NCI-H460 (cell line): Measurements from ENCODE around the gene HIVEP2. TPM values are rescaled to one million over a fixed set of nuclear protein-coding genes. Genes with fewer than 3 reads are reported as not detected.

Experiments used
- DNase-seq: peaks from one replicate; pipeline ENCODE4 v3.0.0-alpha.2; 2016; ENCODE audit warnings: low read depth; ENCODE audit errors: extremely low read depth
- total RNA-seq: library from RNA; depleted of rRNA; stranded (reverse); fragments of >200 nt; shearing (Covaris generic); gene quantifications from 2 replicates; pipeline ENCODE4 v1.2.3, GENCODE V29; 2014

HIVEP2 gene
- total RNA-seq, 1 experiment from 2014 or later: 2.7 TPM

DNA sequence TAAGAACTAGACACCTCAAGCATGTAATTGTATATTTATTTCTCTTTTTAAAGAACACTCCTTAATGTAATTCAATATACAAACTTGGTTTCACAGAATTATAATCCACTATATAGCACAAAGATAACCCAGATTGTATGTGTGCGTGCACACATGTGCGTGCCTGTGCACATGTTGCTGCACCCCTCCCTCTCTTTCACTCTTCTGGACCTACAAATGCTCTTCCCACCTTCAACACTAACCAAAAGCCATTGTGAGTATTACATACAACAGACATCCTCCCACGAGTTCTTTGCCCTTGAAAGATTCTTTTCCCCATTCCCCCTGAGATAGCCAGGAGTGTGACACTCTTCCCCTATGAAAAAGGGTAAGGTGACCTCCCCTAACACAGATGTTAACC, 193.5 kb downstream of the HIVEP2 start:
- DNase-seq: no peak

DNA sequence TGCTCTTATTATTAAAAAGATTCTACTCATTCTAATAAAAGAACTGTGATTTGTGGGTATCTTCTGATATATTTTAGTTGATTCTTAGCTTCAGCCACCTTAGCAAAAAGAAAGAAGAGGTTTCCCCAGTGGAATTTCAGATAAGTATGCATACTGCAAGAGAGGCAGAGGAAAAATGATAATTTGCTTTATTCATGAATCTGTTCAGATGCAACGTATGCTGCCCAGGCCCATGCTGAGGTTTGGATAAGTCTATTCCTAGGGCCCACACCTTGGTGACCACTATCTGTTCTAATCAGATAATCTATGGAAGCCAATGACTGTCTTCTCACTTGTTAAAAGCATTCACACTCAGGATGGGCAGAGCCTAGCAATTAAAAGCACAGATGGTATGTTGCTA, 194.0 kb downstream of the HIVEP2 start:
- DNase-seq: no peak

DNA sequence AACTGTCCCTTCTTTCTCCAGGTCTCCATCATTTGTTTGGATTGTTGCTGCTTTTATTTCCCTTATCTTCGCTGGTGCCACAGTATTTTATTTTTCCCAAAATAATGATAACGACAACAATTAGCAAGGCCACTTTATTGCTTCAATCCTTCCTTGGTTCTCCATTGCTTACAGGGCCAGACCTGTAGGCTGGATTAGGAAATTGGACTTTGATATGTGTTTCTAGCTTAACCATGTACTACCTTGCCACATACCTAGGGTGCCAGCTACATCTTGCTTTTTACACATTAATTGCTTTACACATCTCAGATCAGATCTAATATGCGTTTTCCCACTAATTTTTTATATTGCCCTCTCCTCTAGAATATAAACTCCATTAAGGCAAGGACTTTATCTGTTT, 195.4 kb downstream of the HIVEP2 start:
- no peak for DNase-seq

DNA sequence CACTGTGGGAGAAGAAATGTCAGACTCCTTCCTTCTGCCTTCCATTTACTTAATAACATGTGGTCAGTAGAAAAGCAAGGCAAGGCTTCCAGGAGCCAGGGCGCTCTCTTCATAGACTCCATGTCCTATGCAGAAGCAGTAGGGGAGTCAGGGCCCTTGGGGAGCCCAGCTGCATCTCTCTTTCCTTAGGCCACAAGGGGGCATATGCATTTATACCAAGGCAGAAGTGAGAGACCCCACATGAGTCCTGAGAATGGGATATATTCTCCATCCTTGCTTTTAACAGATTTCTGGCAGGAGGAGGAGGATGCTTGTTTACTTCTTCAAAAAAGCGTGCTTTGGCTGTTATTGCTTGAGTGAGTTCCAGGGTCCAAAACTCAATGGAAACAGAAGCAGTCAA, 198.5 kb downstream of the HIVEP2 start:
- DNase-seq: peak; percentile 20

DNA sequence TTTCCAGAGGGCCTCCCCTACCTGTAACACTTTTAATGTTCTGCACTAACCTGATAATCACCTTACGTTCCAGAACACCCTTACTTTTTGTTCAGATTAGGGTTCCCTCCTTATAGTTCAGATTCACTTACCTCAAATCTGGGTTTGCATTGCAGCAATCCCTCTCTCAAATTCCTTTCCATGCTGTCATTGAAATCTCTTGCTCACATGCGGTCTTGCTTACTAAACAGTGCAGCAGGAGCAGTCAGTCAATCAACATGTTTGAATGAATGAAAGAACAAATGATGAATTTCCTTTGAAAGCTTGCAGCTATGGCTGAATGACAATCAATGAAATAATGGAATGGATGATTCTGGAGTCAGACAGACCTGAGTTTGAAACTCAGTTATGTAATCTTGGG, 200.1 kb downstream of the HIVEP2 start:
- DNase-seq: no peak

DNA sequence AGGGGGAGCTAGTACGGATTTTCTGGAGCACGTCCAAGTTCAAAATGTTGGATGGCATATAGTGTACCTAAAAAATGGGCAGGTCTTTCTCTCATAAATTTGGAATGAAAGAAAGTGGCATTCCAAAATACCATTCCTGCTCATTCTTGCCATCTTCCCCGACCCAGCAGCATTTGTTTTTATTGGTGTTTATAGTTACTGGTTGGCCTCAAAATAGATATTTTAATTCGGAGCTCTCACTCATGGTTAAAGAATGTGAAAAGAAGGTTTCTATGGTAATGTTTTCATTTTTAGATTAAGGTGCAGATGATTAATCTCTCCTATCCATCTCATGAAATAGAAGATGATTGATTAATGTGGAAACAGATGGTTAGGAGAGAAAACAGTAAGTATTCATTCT, 204.5 kb downstream of the HIVEP2 start:
- no peak for DNase-seq

DNA sequence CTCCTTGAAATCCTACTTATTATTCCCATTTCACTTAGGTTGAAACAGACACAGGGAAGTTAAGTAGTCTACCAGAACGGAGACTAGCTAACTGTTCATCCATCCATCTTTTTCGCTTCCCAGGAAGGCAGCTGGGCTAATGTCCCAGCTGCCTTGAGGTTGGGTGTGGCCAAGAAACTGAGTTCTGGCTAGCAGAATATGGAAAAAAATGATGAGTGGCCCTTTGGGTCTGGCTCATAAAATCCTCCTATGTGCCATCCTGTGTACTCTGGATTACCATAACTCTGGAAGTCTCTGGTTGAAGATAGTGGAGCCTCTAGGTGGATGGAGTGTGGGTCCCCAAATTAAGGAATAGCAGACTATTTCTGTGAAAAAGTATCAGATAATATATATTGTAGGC, 206.2 kb downstream of the HIVEP2 start:
- DNase-seq: no peak

DNA sequence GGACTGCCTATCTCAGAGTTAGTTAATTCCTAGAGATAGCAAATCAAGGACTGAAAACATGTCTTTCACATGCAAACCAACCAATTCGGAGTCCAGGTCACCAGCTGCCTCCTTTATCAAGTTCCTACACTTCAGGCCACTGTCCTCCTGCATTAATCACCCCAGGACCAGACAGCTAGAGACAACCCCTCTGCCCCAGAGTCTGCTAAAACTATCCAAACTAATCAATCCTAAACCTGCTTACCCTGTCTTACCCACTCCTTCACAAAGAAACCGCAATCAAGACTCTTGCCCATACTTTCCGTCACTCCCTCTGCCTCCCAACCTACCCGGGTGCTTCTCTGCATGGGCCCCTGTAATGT, 207.0 kb downstream of the HIVEP2 start:
- no peak for DNase-seq

DNA sequence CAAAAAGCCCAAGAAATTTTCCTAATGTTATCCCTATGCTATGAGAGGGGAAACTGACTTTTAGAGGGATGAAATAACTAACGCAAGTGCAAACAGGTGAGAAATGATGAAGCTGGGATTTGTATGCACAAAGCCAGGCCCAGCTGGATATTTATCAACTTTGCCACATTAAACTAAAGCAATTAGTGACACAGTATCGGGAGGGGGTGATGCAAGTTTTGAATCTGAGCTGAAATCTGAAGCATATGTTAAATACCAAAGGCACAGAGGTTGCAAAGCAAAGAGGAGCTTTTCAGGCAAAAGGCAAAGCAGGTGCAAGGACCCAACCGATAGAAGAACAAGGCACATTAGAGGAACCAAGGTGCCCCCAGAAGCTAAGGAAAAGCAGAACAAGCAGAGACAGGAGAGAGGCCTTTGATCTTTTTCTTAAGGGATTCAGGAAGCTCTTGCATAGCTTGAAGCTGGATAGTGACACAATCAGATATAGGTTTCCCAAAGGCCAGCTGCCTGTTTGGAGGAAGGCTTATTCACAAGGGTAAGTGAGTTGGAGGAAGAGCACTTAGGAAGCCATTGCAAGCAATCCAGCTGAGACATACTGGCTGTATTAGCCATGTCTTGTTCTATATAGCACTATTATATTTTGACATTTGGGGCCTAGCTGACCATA, 207.5 kb downstream of the HIVEP2 start:
- DNase-seq: peak; percentile 30

DNA sequence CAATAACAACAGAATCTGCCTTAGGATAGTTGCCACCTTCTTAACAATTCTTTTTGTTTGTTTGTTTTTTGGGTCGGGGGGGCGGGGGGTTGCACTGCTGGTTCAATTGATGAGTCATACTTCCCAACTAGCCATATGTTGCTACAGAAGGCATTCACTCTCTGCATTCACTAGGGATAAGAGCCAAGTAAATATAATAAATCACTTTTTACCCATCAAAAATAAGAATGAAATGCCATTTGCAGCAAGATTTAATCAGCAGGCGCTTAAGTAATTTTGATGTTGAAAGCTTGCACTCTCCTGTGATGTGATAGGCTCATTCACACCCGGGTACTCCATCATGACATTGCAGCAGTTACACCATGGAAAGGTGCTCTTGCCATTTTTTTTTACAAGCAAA, 209.8 kb downstream of the HIVEP2 start:
- DNase-seq: peak; percentile 40

DNA sequence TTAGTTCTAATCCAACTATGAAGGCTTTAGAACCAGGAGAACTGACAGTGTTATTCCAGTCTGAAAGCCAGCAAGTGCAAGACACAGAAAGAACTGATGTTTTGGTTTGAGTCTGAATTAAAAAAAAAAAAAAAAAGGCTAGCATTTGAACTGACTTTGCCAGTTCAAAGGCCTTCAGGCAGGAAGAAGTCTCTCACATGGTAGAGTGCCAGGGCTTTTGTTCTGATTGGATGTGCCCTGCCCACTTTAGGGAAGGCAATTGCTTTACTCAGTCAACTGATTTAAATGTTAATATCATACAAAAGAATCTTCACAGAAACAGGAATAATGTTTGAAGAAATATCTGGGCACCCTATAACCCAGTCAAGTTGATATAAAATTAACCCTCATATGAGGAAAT, 212.2 kb downstream of the HIVEP2 start:
- no peak for DNase-seq

DNA sequence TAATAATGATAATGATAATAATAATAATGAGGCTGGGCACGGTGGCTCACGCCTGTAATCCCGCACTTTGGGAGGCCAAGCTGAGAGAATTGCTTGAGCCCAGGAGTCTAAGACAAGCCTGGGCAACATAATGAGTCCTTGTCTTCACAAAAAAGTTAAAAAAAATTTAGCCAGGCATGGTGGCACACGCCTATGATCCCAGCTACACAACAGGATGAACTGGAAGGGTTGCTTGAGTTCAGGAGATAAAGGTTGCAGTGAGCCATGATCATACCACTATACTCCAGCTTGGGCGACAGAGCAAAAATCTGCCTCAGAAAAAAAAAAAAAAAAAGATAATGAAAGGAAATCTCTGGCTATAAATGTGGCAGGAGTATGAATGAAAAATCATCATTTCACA, 213.4 kb downstream of the HIVEP2 start:
- no peak for DNase-seq

DNA sequence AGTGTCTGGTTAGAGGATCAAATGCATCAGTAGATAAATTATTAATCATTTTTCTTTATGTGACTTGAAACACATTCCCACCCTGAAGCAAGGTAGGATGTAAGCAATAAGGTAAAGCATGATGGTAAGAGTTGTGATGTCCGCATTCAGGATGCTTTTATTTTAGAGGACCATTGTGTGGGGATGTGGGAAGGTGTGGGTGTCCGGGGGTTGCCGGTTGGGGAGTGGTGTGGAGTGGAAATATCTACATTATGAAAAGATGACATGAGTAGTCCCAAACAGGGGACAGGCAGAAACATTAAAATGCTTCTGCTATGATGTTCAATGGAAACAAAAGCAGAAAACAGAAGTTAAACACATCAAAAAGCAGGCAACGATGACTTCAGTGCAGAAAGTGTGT, 215.4 kb downstream of the HIVEP2 start:
- no peak for DNase-seq

DNA sequence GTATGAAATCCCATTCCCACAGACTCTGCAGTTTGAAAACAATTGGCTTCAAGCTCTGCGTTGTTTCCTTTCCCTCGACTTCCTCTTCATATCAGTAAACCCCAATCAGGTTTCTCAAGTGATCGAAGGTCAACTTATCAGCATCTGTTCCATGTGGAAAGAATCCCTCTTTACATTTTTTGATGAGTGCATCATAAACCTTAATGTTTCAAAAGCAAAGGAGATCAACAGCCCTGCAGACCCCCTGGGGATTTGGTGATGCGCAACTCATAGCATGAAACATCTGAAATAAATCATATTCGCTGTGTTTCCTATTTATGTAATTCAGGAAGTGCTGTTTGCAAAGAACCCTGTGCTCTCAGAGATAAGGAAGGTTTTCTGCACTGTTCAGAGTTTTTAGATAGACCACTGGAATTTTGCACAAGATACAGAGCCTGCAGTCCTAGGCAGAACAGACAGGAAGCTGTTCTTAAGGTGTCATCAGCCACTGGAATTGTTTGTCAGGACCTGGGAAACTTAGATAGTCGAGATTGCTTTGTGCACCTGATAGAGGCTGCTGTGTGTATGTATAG, 216.0 kb downstream of the HIVEP2 start:
- no peak for DNase-seq

DNA sequence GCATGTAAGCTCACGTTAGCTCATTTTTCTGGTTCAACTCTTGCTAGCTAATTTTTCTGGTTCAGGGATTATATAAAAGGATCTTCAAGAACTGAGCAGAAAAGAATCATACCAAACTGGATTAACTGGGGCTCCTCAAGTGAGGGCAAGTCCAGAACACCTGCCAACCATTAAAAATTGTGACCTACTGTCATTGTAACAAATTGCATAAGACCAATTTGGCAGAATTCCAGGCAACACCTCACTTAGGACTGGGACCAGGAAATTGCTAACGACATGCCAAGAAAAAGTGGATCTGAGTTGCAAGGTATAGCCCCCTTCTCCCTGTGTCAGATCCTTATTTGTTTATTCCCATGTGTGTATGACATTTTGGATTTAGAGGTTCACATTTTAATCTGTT, 216.6 kb downstream of the HIVEP2 start:
- DNase-seq: no peak

DNA sequence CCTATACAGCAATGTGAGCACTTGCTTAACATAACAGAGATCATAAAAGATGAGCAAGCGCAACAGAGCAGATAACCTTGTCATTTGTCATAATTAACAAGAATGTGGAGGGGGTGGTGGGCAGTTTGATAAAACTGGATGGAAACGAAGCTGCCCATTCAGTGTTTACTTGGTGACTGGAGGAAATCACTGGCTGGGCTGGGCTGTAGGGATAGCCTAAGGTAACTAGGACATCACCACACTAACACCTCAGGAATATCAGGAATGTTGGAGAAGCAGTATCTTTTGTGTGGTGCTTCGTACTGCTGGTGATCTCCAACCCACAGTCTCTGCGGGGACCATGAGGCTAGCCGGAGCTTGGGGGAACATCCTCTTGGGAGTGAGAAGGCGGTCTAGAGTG, 218.4 kb downstream of the HIVEP2 start:
- DNase-seq: no peak

DNA sequence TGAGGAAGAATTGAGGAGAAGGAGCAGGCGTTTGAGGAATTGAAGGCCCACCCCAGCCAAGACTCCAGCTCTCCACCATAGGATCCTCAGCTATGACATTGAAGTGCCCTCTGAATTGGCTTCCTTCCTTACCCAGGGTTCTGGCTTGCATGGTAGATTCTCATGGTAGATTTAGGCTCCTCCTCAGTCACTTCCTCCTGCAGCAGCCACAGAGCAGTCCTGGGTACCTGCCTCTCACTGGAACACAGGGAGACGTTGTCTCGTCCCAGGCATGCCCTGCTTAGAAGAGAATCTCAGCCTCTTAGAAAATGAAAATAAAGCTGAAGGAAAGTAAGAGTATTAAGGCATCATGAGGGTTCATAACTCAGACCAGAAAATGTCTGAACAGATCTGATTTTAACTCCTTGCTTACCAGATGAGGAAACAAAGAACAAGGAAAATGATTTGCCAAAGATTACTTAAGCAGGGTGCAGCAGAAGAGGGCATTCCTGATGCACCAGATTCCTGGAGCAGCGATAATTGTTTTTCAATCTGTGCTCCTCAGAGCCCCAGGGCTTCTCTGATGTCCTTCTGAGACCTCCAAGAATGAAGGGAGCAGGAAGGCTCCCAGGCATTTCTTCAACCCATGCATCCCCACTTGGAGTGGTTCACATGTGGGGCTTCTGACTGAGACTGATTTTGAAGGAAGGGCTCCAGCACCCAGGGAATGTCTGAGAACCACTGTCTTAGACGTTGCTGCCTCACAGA, 219.8 kb downstream of the HIVEP2 start:
- DNase-seq: no peak

DNA sequence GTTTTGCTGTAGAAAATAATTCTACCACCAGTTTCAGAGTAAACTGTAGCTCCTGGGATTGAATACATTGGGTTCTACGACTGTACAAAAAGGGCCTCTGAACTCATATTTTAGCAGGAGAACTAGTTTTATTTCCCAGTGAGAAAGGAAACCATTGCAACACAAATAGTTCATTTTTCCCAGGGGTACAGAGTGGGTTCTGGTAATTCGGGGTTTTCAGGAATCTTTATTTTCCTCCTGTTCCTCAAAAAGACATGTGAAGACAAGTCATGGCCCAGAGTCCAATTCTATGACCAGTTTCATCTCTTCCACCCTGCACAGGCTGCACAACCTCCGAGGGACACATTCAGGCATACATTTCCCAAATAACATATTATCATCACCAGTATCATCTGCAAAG, 222.1 kb downstream of the HIVEP2 start:
- no peak for DNase-seq

DNA sequence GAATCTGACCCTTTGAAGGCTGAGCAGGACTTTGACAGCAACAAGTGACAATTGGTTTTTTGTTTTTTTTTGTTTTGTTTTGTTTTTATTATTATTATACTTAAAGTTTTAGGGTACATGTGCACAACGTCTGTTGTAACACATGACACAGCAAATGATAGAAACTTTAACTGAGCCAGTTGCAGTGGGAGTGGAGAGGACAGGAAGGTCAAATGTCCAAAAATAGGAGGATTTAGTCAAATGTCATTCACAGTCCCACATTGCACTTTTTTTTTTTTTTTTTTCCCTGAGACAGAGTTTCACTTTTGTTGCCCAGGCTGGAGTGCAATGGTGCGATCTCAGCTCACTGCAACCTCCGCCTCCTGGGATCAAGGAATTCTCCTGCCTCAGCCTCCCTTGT, 223.0 kb downstream of the HIVEP2 start:
- no peak for DNase-seq

DNA sequence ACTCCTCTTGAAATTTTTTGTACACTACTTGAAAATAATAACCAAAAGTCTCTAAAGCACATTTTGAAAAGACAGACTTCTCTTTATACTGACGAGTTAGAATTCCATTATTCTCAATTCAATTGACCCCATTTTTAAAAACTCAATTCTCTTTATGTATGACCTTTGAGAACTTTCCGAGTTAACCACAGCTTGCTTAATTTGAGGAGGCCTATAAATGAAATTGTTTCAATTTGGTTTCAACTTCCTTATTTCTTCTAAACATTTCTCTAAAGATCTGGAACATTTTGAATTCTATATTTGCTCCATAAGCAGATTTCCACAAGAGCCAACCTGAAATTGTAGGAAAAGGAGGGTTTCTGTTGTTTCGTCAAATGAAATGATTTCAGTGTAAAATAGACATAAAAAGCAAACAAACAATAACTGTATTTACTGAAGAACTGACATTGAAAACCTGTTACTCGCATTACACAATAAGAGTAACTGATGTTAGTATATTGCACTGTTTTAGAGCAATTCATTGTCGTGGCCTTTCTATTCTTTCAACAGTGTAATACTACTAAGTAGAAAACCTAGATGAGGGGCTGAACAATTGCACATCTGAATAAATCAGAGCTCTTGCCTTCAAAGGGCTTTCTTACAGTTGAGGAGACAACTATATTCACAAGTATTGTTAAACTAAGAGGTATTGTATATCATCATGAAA, 223.6 kb downstream of the HIVEP2 start:
- no peak for DNase-seq

DNA sequence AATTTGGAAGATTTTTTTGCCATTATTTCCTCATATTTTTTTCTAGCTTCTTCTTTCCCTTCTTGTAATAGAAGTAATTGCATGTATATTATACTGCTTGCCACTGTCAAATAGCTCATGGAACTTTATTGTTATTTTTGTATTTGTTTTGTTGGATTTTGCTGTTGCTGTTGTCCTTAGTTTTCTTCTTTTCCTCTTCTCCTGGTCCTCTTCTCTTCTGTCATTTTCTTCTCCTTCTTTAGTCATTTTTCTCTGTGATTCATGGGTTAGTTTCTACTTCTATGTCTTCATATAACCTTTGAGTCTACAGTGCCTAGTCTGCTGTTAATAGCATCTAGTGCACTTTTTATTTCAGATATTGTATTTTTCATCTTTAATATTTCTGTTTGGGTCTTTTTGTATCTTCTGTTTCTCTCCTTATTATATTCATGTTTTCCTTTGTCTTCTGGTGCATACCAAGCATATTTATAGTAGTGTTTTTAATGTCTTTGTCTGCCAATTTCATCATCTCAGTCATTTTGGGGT, 226.2 kb downstream of the HIVEP2 start:
- no peak for DNase-seq
